HCT116 (cell line): ENCODE measurements around the gene SUV39H2.

Source experiments
- CTCF ChIP-seq, 3 experiments: fragments of 200-600 bp in 1 of 3; sonication (generic) in 1 of 3; IDR thresholded peaks in 2 of 3; conservative IDR thresholded peaks in 1 of 3; 2 replicates each; pipeline ENCODE4 v1.5.1; 2012 to 2017; ENCODE audit warnings: low read depth in 2 of 3, low read length in 2 of 3, antibody characterized with exemption in 1 of 3, borderline replicate concordance in 1 of 3, control low read depth in 1 of 3, mild to moderate bottlenecking in 1 of 3, mixed read lengths in 1 of 3, mixed run types in 1 of 3, moderate library complexity in 1 of 3; ENCODE audit not compliant: insufficient read depth in 1 of 3
- EZH2 ChIP-seq: fragments of 200-600 bp; sonication (generic); IDR thresholded peaks from 2 replicates; pipeline ENCODE4 v1.6.1; 2017; ENCODE audit warnings: antibody characterized with exemption, mixed run types
- JUND ChIP-seq: IDR thresholded peaks from 2 replicates; pipeline ENCODE4 v1.6.1; 2012
- MAX ChIP-seq: IDR thresholded peaks from 2 replicates; pipeline ENCODE4 v1.6.1; 2012
- POLR2A ChIP-seq: IDR thresholded peaks from 2 replicates; pipeline ENCODE4 v1.7.0; 2011; ENCODE audit warnings: borderline replicate concordance; ENCODE audit not compliant: insufficient read depth, insufficient read length; ENCODE audit errors: extremely low read depth
- REST ChIP-seq: IDR thresholded peaks from 2 replicates; pipeline ENCODE4 v1.6.1; 2012; ENCODE audit warnings: low read depth
- SIN3A ChIP-seq: IDR thresholded peaks from 2 replicates; pipeline ENCODE4 v1.6.1; 2012; ENCODE audit warnings: low read depth
- SP1 ChIP-seq: IDR thresholded peaks from 2 replicates; pipeline ENCODE4 v1.6.1; 2012; ENCODE audit warnings: low read depth
- TCF7L2 ChIP-seq: IDR thresholded peaks from 2 replicates; pipeline ENCODE4 v1.7.0; 2011; ENCODE audit warnings: borderline replicate concordance, inconsistent platforms; ENCODE audit not compliant: insufficient read depth, insufficient read length; ENCODE audit errors: extremely low read depth
- ZBTB33 ChIP-seq: IDR thresholded peaks from 2 replicates; pipeline ENCODE4 v1.6.1; 2011; ENCODE audit warnings: mild to moderate bottlenecking, low read length, moderate library complexity; ENCODE audit not compliant: insufficient replicate concordance; ENCODE audit errors: extremely low read depth
- ZNF274 ChIP-seq: fragments of 200-500 bp; sonication (Bioruptor generic); IDR thresholded peaks from 2 replicates; pipeline ENCODE4 v1.6.1; 2014; ENCODE audit warnings: mild to moderate bottlenecking, low read depth, low read length, inconsistent platforms

GRCh38 chr10:14926061-14926470, 47.4 kb downstream of the SUV39H2 start:
- TF ChIP-seq CTCF (IDR thresholded peaks at IDR 0.05 in 2 of 3, conservative IDR thresholded peaks at IDR 0.05 in 1 of 3; ENCODE audit: borderline replicate concordance in 1 of 3, insufficient read depth in 1 of 3, low read depth in 2 of 3, low read length in 2 of 3) (no peak), SP1 (no peak), MAX (no peak), TCF7L2 (no peak), ZBTB33 (no peak), ZNF274 (no peak), REST (no peak), JUND (no peak), EZH2 (no peak), SIN3A (no peak), POLR2A (no peak)
